Activated CD8-positive, alpha-beta memory T cell treated with anti-CD3 and anti-CD28 coated beads for 4 hours (primary cell): Measurements from ENCODE around the gene APLP2.
"Not testable (repeated sequence)": the region's sequence is repeated elsewhere in the genome, so short reads cannot be mapped to it uniquely, and the experiment has no call there.

Experiments used
- DNase-seq, 2 donors: peaks; one replicate each; pipeline ENCODE4 v3.0.0-alpha.2; 2020; ENCODE audit warnings: low read depth in 2 of 2

APLP2 gene

GRCh38 chr11:130170345-130170744 is 100.7 kb downstream of the APLP2 start:
- no peak for DNase-seq

- DNase-seq = no peak
These were observed 101.8 kb downstream of the APLP2 start for GRCh38 chr11:130171534-130171933.

GRCh38 chr11:130172001-130172400 is 102.3 kb downstream of the APLP2 start:
- not testable (repeated sequence) for DNase-seq

- DNase-seq = no peak
These were observed 104.9 kb downstream of the APLP2 start for GRCh38 chr11:130174642-130175041.

- DNase-seq = no peak
These were observed 106.2 kb downstream of the APLP2 start for GRCh38 chr11:130175898-130176297.

GRCh38 chr11:130177782-130178181 is 108.1 kb downstream of the APLP2 start:
- no peak for DNase-seq

GRCh38 chr11:130178441-130179339 is 109.0 kb downstream of the APLP2 start:
- DNase-seq = no peak

- DNase-seq = no peak
These were observed 110.0 kb downstream of the APLP2 start for GRCh38 chr11:130179396-130180306.

- no peak for DNase-seq
These were observed 110.8 kb downstream of the APLP2 start for GRCh38 chr11:130180491-130180890.

GRCh38 chr11:130180896-130181294 is 111.2 kb downstream of the APLP2 start:
- no peak for DNase-seq

- no peak for DNase-seq
These were observed 111.9 kb downstream of the APLP2 start for GRCh38 chr11:130181295-130182272.

GRCh38 chr11:130183878-130184610 is 114.3 kb downstream of the APLP2 start:
- no peak for DNase-seq

- DNase-seq = no peak
These were observed 117.4 kb downstream of the APLP2 start for GRCh38 chr11:130187096-130187495.

- no peak for DNase-seq
These were observed 118.4 kb downstream of the APLP2 start for GRCh38 chr11:130188047-130188446.

- DNase-seq = no peak
These were observed 119.1 kb downstream of the APLP2 start for GRCh38 chr11:130188585-130189347.

GRCh38 chr11:130189492-130190210 is 120.0 kb downstream of the APLP2 start:
- DNase-seq = no peak

- no peak for DNase-seq
These were observed 120.7 kb downstream of the APLP2 start for GRCh38 chr11:130190371-130190881.

GRCh38 chr11:130191896-130192295 is 122.2 kb downstream of the APLP2 start:
- no peak for DNase-seq

- DNase-seq = no peak
These were observed 123.2 kb downstream of the APLP2 start for GRCh38 chr11:130192845-130193267.
